ENCODE measurements around the gene SETMAR. TPM values are rescaled to one million over a fixed set of nuclear protein-coding genes. Genes with fewer than 3 reads are reported as not detected.
"Not testable (repeated sequence)": the region's sequence is repeated elsewhere in the genome, so short reads cannot be mapped to it uniquely, and the experiment has no call there.

The SETMAR gene
- total RNA-seq: 17.2 TPM

- DNase-seq (ENCODE audit: low spot score): peak; percentile 93
- peak; percentile 95 for ATAC-seq
- intact Hi-C loops (cut with DNase I): no loop called here
Observed at GRCh38 chr3:4303187-4304123, at the start of gene SETMAR. SETMAR (plus strand) TSS chr3:4303369; CDS start chr3:4303371, 2 bp downstream.

GRCh38 chr3:4261406-4261805, 41.8 kb upstream of the SETMAR start:
- ATAC-seq: no peak
- intact Hi-C loops (cut with DNase I): no loop called here

GRCh38 chr3:4264040-4264439, 39.1 kb upstream of the SETMAR start:
- ATAC-seq: no peak
- intact Hi-C loops (cut with DNase I): no loop called here

More at GRCh38 chr3:4261406-4261805, 41.8 kb upstream of the SETMAR start:
- no peak for DNase-seq (ENCODE audit: low spot score)

GRCh38 chr3:4270720-4271119, 32.4 kb upstream of the SETMAR start:
- no peak for DNase-seq (ENCODE audit: low spot score)
- ATAC-seq: no peak
- intact Hi-C loops (cut with DNase I): loop anchor here (5.0 kb wide), 1 partner anchor 1068 kb away; no protein-coding TSS in a partner anchor

More at GRCh38 chr3:4264040-4264439, 39.1 kb upstream of the SETMAR start:
- no peak for DNase-seq (ENCODE audit: low spot score)

GRCh38 chr3:4271834-4272233, 31.3 kb upstream of the SETMAR start:
- no peak for ATAC-seq
- intact Hi-C loops (cut with DNase I): loop anchor here (5.0 kb wide), 1 partner anchor 1070 kb away; no protein-coding TSS in a partner anchor
- DNase-seq (ENCODE audit: low spot score): no peak

GRCh38 chr3:4279516-4280105, 23.6 kb upstream of the SETMAR start:
- DNase-seq (ENCODE audit: low spot score): no peak
- no peak for ATAC-seq
- intact Hi-C loops (cut with DNase I): no loop called here

- intact Hi-C loops (cut with DNase I): no loop called here
- no peak for DNase-seq (ENCODE audit: low spot score)
- ATAC-seq: no peak
Observed at GRCh38 chr3:4281991-4282390, 21.2 kb upstream of the SETMAR start.

GRCh38 chr3:4284865-4285264, 18.3 kb upstream of the SETMAR start:
- intact Hi-C loops (cut with DNase I): no loop called here
- DNase-seq (ENCODE audit: low spot score) (no peak), ATAC-seq (no peak)

- intact Hi-C loops (cut with DNase I): no loop called here
- DNase-seq (ENCODE audit: low spot score) (no peak), ATAC-seq (no peak)
Observed at GRCh38 chr3:4289044-4289443, 14.1 kb upstream of the SETMAR start.

GRCh38 chr3:4290272-4290893, 12.8 kb upstream of the SETMAR start:
- intact Hi-C loops (cut with DNase I): no loop called here
- DNase-seq (ENCODE audit: low spot score) (no peak), ATAC-seq (peak; percentile 38)

GRCh38 chr3:4292301-4292700, 10.9 kb upstream of the SETMAR start:
- no peak for DNase-seq (ENCODE audit: low spot score)
- ATAC-seq: no peak
- intact Hi-C loops (cut with DNase I): no loop called here

GRCh38 chr3:4294616-4295327, 8.4 kb upstream of the SETMAR start:
- intact Hi-C loops (cut with DNase I): no loop called here
- DNase-seq (ENCODE audit: low spot score) (no peak), ATAC-seq (no peak)

- DNase-seq (ENCODE audit: low spot score); ATAC-seq; intact Hi-C loops (cut with DNase I): not testable (repeated sequence)
Observed at GRCh38 chr3:4296454-4296853, 6.7 kb upstream of the SETMAR start.

- ATAC-seq (no peak), DNase-seq (ENCODE audit: low spot score) (no peak)
- intact Hi-C loops (cut with DNase I): no loop called here
Observed at GRCh38 chr3:4297486-4297885, 5.7 kb upstream of the SETMAR start.

- intact Hi-C loops (cut with DNase I): no loop called here
- DNase-seq (ENCODE audit: low spot score): peak; percentile 63
- ATAC-seq: peak; percentile 11
Observed at GRCh38 chr3:4302747-4303146, 422 bp upstream of the SETMAR start.

- DNase-seq (ENCODE audit: low spot score); intact Hi-C loops (cut with DNase I); ATAC-seq: not testable (repeated sequence)
Observed at GRCh38 chr3:4305210-4305609, 2.0 kb downstream of the SETMAR start.

GRCh38 chr3:4306091-4306490, 2.9 kb downstream of the SETMAR start:
- DNase-seq (ENCODE audit: low spot score) (no peak), ATAC-seq (no peak)
- intact Hi-C loops (cut with DNase I): no loop called here

GRCh38 chr3:4306860-4307259, 3.7 kb downstream of the SETMAR start:
- ATAC-seq: peak; percentile 62
- no peak for DNase-seq (ENCODE audit: low spot score)
- intact Hi-C loops (cut with DNase I): no loop called here

- intact Hi-C loops (cut with DNase I): no loop called here
- no peak for DNase-seq (ENCODE audit: low spot score)
- ATAC-seq: no peak
Observed at GRCh38 chr3:4309491-4310128, 6.4 kb downstream of the SETMAR start.

Data from sciatic nerve (tissue), 2 donors.